ENCODE results near the gene AHI1.

AHI1 gene

DNA sequence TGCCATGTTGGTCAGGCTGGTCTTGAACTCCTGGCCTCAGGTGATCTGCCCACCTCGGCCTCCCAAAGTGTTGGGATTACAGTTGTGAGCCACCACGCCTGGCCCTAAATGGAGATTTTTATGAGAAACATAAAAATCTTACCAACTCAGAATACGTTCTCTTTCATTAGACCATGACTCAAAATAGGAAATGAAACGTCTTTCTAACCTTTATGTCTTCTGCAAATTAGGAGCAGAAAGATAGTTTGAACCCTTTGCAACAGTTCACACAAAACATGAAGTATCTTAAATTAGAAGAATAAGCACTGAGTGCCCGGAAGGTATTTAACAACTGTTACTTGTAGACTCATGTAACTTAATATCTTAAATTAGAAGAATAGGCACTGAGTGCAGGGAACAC is 48.3 kb downstream of the AHI1 start:
- DNase-seq, result no peak

DNA sequence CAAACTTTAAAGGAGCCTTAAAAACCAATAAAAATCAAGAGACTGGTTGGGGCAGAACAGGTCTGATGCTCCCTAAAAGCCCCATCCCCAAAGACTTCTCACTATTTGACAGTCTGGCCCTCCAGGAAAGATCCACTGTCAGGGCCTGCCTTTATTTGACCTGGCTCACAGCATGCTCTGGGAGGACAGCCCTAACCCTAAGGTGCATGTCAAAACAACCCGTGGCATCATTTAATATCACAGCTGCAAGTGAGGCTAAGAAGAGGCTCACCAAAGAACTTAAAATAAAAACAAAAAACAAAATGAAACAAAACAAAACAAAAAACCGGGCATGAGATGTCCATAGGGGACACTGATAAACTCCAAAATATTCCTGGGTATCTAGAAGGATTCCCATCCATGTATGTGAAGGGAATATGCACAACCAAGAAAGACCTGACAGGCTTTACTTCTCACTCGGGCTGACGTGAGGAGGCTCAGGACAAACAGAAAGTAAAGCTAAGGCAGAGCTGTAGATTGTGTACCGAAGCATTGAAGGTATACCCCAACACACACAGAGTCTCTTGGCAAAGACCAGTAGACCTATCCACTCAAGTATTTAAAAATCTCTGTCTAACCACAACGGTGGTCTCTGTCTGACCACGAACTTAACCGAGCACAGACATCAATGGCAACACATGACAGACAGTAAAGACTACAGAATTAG is 57.3 kb downstream of the AHI1 start:
- DNase-seq, result no peak

GRCh38 chr6:135439549-135439948 is 58.0 kb downstream of the AHI1 start:
- DNase-seq, result no peak

DNA sequence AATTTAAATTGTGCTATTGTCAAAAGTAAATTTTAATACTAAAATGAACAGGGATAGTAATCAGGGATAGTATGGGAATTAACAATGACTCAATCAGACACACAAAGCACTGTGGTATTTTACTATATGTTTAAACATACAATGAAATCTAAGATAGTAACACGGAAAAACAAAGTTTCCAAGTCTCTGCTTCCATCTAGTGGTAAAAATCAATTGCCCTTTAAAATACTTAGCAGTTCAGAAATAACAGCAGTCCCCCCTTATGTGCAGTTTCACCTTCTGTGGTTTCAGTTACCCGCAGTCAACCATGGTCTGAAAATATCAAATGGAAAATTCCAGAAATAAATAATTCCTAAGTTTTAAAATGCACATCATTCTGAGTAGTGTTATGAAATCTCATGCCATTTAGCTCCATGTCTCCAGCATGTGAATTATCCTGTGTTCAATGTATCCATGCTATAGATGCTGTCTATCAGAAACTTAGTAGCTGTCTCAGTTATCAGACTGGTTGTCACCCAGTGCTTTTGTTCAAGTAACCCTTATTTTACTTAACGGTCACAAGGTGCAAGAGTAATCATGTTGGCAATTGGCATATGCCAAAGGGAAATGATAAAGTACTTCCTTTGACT is 58.5 kb downstream of the AHI1 start:
- DNase-seq, result no peak

- no peak for DNase-seq
Measured at GRCh38 chr6:135434991-135435390, 62.5 kb downstream of the AHI1 start.

DNA sequence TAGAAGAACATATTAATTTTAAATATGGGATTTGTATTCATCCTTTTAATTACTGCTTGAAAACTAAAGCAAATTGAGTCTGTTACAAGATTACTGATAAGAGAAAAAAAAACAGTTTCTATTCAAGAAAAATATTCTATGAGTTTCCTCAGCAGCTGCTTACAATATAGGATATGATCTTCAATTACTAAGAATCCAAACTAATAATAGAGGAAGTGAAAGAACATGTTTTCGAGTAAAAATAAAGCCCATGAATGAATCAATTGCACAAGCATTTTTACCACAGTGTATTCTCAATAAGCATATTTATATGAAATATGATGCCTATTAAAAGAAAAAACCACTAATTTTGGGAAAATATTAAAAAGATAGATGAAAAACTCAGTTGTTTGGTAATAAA is 63.4 kb downstream of the AHI1 start:
- no peak for DNase-seq

GRCh38 chr6:135428078-135428477 is 69.5 kb downstream of the AHI1 start:
- DNase-seq, result no peak

- no peak for DNase-seq
Measured at GRCh38 chr6:135426833-135427232, 70.7 kb downstream of the AHI1 start.

DNA sequence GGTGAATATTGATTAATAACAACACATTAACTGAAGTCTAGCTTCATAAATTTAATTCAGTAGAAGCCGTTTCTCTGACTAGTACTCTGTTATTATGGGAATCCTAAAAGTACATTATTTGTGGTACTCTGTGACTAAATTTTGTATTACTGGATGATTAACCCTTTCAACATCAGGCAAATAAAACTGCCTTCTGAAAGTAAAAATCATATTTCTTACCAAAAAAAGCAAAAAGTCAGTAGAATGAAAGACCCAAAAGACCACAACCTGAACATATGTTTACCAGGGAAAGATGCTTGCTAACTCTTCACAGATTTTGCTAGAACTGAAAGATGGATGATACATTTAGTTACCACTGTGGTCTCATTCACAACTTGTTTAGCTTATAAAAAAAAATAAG is 73.2 kb downstream of the AHI1 start:
- no peak for DNase-seq

DNA sequence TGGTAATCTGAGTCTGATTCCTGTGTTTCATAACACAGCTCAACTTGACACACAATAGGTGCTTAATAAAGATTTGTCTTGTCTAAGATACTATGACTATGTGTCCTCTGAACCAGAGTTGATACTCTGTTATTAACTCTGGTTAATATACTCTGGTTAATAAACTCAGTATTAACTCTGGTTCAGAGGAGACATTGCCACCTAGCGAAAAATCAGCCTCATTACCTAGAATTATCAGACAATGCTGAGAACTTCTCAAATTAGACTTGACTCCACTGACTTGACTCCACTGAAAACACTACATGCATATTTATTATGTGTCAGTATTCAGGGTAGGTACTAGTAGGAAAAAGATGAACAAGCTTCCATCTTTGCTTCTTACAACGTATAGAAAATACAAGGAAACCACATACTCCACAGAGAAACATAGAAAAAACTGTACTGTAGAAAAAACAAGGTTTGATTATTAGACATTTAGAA is 73.9 kb downstream of the AHI1 start:
- DNase-seq, result no peak

GRCh38 chr6:135419162-135419561 is 78.4 kb downstream of the AHI1 start:
- DNase-seq, result no peak

DNA sequence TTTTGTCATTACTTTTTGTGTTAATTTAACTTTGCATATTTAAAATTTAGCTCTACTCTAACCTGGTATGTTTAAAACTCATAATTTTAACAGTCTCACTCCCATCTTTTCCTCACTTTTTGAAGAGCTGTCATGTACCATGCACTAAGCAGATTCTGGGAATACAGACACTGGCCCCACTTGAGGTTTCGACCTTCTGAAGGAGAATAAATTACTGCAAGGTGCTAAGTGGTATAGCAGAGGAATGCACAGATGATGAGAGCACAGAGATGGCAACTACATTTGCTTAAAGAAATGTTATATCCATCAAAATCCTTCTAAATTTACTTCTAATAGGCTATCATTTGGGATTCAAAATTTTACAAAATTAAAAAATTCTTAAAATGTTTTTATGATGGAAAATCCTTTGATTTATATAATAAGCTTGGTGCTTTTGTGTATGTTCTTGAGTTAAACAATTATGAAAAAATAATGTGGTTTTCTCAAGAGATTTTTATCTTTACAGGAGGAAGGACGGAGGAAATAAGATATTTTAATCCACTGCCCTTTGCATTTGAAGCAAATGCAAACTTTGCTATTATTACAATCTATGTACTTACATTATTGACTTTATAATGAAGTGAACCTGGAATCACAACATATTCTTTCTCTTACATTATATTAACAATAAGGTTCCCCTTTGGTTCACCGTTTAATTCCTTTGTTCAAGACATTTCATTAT is 79.3 kb downstream of the AHI1 start:
- DNase-seq, result no peak

GRCh38 chr6:135412761-135413160 is 84.8 kb downstream of the AHI1 start:
- DNase-seq, result no peak

DNA sequence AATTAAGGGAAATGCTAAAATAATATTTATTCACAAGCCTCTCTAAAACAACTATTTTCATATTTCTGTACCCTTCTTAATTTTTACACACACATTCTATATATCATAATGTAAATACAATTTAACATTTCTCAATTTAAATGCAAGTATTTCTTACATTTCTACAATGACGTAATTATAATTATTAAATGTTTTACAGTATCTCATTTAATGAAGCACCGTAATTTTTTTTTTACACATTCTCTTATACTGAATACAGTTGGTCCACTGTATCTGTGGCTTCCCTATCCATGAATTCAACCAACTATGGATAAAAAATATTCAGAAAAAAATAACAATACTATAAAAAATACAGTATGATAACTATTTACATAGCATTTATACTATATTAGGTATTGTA is 85.7 kb downstream of the AHI1 start:
- DNase-seq, result no peak

GRCh38 chr6:135411339-135411738 is 86.2 kb downstream of the AHI1 start:
- DNase-seq, result no peak

GRCh38 chr6:135410856-135411255 is 86.7 kb downstream of the AHI1 start:
- no peak for DNase-seq

- DNase-seq, result no peak
Measured at GRCh38 chr6:135403584-135403983, 94.0 kb downstream of the AHI1 start.

DNA sequence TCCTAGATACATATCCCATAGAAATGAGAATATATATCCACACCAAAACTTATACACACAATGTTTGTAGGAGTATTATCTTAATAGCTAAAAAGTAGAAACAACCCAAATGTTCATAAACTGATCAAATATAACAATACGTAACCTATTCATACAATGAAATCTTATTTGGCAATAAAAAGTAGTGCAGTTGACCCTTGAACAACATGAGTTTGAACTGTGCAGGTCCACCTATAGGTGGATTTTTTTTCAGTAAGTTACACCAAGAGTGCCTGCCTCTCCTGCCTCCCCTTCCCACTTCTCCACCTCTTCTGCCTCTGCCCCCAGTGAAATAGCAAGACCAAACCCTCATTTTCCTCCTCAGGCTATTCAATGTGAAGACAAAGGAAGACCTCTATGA is 95.2 kb downstream of the AHI1 start:
- no peak for DNase-seq

DNA sequence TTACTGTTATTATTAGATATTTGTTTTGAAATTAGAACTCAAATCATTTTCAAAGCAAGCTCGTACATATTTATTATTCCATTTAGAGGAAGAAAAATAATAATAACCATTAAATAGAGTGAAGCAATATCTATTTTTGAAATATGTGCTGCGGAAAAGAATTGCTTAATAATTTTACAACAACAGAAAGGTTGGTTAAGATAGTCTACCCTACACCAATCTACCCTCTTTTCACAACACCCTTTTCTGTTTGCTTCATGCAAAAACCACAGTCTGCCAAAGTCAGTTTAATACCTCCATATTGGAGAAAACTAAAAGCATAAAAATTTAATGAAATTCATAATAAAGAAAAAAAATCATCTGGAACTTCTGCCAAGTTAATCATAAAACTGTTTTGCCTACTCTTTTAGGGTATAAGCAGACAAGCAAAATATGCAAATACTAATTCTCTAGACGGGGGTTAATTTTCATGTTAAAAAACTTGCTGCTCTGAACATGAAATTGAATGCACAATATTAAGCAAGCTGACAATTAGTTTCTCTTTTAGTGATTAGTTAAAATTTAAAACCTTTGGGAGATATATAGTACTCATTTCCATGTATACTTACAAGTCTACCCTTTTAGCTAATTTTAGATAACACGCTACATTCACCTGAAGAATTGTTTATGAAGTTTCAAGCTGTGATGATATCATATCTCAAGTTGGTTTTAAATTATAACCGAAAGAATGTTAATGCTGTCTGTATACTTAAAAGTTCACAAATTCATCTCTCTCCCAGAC is 100.2 kb downstream of the AHI1 start:
- DNase-seq, result no peak

GRCh38 chr6:135395136-135395535 is 102.4 kb downstream of the AHI1 start:
- no peak for DNase-seq

DNA sequence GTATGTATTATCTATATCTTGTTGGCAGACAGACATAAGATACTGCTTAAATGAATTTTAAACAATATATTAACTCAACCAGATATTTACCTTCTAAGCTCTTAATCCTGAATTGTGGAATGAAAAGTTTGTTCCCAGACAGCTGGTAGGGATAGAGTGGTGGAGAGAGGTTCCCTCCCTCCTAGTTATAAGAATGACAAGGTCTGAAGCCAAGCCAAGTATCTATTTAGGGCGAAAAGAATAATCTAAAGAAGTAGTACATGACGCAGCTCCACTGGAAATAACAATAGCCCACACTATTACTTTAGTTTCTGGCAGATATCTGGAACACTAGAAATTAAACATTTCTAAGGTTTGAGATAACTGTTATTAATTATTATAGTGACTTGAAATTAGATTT is 104.3 kb downstream of the AHI1 start:
- DNase-seq, result no peak

- DNase-seq, result no peak
Measured at GRCh38 chr6:135390458-135390857, 107.1 kb downstream of the AHI1 start.

DNA sequence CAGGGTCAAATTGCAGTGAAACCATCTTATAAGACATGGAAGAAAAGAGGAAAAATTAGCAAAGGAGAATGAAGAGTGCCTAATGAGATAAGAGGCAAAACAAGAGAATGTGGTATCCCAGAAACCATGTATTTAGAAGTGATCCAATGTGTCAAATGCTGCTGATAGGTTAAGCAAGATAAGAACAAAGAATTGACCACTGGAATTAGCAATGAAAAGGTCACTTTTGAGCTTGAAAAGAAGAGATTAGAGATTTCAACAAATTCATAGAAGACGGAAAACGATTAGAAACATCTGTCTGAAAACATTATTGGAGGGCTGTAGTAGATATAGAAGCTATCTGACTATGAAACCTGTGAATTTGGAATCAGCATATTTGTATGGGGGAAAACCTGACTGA is 112.2 kb downstream of the AHI1 start:
- no peak for DNase-seq
